ENCODE measurements around the gene PBRM1.

DNA sequence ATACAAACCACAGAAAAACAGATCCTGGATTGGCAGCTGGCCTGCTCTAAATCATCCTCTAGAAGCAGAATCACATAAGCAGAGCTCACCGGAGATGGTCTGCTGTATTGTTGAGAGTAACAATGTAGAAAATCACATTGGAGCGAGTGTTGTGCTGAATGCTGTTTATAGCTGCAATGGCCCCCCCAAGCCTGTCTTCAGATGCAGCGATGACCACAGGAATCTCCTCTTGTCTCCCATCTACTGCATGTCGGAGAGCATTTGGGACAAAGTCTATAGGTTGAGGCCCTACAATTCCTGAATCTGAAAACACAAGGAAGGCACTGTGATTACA lies 11.9 kb upstream of the PBRM1 start:
- TF ChIP-seq CTCF (IDR thresholded peaks at IDR 0.05) (no peak), POLR2A (IDR thresholded peaks at IDR 0.05) (no peak)
